AG10803 (cell line): ENCODE results near the gene C1QTNF1.

Experiments
- DNase-seq: peaks from one replicate; pipeline ENCODE4 v3.0.0; 2010; ENCODE audit warnings: low read depth
- H3K4me3 ChIP-seq: 2 replicates; pipeline ENCODE4 v1.5.1; 2011; ENCODE audit warnings: mild to moderate bottlenecking, low read length, control low read depth
- TF ChIP-seq, protein P1 (sequence below): conservative IDR thresholded peaks from 2 replicates; pipeline ENCODE4 v1.5.1; 2011; ENCODE audit warnings: mild to moderate bottlenecking, low read length, control low read depth, inconsistent platforms

The C1QTNF1 gene

DNA sequence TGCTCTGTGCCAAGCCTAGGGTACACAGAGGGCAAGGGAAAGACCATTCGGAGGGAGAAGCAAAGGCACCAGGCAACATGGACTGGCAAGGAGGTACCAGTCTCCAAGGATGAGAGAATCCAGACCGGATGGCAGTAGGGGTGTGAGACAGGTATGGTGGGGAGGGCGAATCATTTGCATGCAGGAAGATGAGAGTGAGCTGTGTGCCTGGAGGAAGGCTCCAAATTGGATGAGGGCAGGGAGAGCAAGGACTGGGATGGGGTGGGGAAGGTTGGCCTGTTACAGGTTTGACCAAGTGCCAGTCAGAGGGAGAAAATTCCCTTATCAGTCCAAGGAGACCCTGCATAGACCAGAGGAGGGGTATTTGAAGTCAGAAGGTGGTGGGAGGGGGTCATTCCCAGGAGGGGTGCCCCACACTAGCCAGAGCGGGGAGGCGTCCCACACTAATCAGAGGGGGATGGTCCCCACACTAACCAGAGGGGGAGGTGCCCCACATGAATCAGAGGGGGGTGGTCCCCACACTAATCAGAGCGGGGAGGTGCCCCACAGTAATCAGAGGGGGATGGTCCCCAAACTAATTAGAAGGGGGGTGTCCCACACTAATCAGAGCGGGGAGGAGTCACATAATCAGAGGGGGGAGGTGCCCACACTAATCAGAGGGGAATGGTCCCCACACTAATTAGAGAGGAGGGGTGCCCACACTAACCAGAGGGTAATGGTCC is 15.1 kb upstream of the C1QTNF1 start:
- DNase-seq, result no peak
- peak overlapping the region; percentile 98 for H3K4me3 ChIP-seq
- TF ChIP-seq, protein P1, sequence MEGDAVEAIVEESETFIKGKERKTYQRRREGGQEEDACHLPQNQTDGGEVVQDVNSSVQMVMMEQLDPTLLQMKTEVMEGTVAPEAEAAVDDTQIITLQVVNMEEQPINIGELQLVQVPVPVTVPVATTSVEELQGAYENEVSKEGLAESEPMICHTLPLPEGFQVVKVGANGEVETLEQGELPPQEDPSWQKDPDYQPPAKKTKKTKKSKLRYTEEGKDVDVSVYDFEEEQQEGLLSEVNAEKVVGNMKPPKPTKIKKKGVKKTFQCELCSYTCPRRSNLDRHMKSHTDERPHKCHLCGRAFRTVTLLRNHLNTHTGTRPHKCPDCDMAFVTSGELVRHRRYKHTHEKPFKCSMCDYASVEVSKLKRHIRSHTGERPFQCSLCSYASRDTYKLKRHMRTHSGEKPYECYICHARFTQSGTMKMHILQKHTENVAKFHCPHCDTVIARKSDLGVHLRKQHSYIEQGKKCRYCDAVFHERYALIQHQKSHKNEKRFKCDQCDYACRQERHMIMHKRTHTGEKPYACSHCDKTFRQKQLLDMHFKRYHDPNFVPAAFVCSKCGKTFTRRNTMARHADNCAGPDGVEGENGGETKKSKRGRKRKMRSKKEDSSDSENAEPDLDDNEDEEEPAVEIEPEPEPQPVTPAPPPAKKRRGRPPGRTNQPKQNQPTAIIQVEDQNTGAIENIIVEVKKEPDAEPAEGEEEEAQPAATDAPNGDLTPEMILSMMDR, result no peak

DNA sequence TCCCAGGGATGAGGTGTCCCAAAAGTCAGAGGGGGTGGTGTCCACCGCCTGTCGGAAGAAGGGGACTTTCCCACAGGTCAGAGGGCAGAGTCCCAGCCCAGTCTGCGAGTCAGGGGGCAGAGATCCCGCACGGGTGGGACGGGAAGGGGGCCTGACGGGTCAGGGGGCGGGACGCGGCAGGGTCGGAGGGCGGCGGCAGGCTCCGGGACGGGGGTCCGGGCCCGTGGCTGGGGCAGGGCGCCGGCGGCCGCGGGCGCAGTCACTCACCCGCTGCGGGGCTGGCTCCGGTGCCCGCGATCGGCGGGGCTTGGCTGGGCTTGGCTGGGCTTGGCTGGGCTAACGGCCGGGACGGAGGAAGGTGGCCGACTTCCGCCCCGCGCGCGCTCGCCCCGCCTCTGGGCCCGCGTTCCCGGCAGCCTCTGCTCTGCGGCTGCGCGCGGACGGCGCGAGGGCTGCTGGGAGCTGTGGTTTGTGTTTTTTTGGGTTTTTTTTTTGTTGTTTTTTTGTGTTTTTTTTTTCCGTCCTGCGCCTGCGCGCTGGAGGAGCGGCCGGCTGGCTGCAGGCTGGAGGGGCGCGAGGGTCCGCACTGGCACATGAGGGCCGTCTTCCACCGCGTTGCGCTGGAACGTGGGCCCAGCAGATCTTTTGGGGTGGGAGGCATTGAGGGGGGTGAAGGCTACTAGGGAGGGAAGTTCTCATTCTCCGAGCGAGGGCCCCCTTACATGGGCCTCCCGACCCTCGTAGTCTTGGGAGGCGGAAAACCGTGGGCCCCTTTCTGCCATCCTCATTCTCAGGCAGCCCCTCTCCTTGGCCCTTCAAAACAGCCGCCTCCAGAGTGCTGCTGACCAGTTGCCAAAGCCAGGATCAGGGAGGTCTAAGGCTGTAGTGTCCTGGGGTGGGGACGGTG is 14.3 kb upstream of the C1QTNF1 start, which contains the start of gene CANT1:
Gene CANT1 (minus strand): TSS at position 368 of the 907 bp plus-strand sequence. CDS start 12,142 bp downstream, outside the sequence.
- peak; percentile 84 for DNase-seq
- TF ChIP-seq, protein P1, result no peak
- H3K4me3 ChIP-seq, result peak within 1 kb of the TSS; percentile 98

DNA sequence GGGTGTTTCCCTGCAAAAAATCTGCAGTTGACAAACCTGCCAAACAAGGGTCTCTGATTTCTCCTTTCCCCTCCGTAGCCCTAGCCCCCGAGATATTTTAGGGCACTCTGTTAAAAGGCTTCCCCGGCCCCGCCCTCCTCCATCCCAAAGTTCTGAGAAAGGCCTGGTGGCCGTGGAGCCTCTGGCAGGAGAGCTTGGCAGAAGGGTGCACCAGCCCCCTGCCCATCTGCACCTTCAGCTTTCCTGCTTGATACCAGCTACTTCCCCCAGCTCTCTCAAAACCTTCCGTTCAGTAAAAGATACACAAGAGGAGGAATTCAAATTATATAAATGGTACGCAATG is 13.7 kb upstream of the C1QTNF1 start:
- no peak for DNase-seq
- H3K4me3 ChIP-seq, result peak overlapping the region; percentile 76
- TF ChIP-seq, protein P1, result no peak

DNA sequence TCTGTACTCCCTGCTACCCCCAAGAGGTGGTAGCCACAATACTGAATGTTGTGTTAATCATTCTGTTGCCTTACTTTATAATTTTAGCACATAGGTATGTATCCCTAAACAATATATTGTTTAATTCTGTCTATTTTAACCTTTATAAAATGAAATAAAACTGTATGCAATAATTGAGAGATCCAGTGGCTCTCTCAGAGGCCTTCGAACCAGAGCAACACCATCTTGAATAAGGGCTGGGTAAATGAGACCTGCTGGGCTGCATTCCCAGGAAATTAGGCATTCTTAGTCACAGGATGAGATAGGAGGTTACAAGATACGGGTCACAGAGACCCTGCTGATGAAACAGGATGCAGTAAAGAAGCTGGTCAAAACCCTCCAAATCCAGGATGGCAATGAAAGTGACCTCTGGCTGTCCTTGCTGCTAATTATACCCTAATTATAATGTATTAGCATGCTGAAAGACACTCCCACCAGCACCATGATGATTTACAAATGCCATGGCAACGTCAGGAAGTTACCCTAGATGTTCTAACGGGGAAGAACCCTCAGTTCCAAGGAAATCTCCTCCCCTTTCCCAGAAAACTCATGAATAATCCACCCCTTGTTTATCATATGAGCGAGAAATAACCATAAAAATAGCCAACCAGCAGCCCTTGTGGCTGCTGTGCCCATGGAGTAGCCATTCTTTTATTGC is 12.4 kb upstream of the C1QTNF1 start:
- TF ChIP-seq, protein P1, result no peak
- no peak overlapping the region for H3K4me3 ChIP-seq
- DNase-seq, result peak; percentile 43

DNA sequence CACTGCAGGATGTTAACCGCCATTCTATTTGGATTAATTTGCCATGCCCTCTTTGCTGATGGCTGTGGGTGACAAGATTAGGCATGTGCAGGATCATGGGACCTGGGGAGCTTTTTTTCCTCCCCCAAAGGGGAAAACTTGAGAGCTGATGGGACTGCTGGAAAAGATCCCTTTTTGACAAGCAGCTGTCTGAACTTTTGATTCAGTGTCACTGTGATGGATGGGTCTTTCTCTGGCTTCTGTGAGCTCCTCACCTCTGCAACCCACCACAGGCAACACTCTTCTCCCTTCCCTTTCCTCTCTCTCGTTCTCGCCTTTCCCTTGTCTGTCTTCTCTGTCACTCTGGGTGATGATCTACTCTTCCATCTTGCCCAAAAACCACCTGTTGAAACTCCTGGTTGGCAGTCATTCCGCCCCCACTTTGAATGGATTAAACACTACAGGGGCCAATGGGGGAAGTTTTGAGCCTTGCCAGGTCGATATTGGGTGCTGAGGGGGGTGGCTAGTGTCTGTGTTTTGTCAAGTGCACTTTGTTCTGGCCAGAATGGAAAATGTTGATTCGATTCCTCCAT is 11.3 kb upstream of the C1QTNF1 start:
- H3K4me3 ChIP-seq, result no peak overlapping the region
- no peak for DNase-seq
- TF ChIP-seq, protein P1, result no peak

DNA sequence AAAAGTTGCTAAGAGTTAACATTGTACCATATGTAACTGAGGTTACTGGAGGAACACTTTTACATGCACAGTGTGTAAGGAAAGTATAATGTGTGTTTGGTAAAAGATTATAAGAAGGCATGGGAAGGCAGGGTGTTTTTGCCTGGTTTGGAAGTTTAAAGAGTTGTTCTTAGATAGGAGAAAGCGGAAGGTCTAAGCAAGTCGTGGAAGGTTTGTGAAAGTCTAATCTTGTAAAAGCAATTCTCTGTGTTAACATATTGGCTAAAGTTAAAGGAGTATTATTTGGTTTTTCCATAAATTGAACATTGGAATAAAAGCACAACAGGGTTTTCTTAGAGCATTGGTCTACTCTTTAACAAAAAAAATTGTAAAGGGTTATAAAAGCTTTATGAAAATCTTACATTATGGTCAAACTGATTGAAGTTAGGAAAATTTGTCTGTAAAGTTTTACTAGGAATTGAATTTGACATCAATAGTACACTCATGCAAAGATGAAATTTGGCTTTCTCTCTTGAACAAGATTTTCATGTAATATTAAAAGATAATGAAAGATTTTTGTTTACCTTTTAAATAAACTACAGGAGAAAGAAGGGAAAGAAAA is 9.7 kb upstream of the C1QTNF1 start:
- no peak for DNase-seq
- H3K4me3 ChIP-seq, result no peak overlapping the region
- TF ChIP-seq, protein P1, result no peak
